ENCODE data around the gene GALNTL6. TPM values are rescaled to one million over a fixed set of nuclear protein-coding genes. Genes with fewer than 3 reads are reported as not detected.

The GALNTL6 gene
- total RNA-seq, 1 experiment from 2014 or later, result not detected

GRCh38 chr4:172815499-172816164, 1002.4 kb downstream of the GALNTL6 start (continued):
- no peak for TF ChIP-seq REST (IDR thresholded peaks at IDR 0.05; ENCODE audit: low read depth)
- TF ChIP-seq CTCF (IDR thresholded peaks at IDR 0.05 in 2 of 3, conservative IDR thresholded peaks at IDR 0.05 in 1 of 3; ENCODE audit: borderline replicate concordance in 1 of 3, insufficient read depth in 1 of 3, low read depth in 2 of 3, low read length in 2 of 3), result no peak
- no peak for TF ChIP-seq YY1 (IDR thresholded peaks at IDR 0.05; ENCODE audit: extremely low read depth, insufficient replicate concordance, low read depth, low read length)
- no peak for TF ChIP-seq EZH2phosphoT487 (IDR thresholded peaks at IDR 0.05; ENCODE audit: borderline replicate concordance)
- TF ChIP-seq SP1 (IDR thresholded peaks at IDR 0.05; ENCODE audit: low read depth), result no peak
- TF ChIP-seq ELF1 (IDR thresholded peaks at IDR 0.05; ENCODE audit: borderline replicate concordance, low read depth), result no peak
- TF ChIP-seq SRF (IDR thresholded peaks at IDR 0.05; ENCODE audit: low read depth), result no peak
- TF ChIP-seq FOSL1 (IDR thresholded peaks at IDR 0.05; ENCODE audit: low read depth), result no peak
- no peak for TF ChIP-seq ZNF274 (IDR thresholded peaks at IDR 0.05; ENCODE audit: low read depth, low read length)
- no peak for TF ChIP-seq TCF7L2 (IDR thresholded peaks at IDR 0.05; ENCODE audit: borderline replicate concordance, extremely low read depth, insufficient read depth, insufficient read length)
